Skeletal muscle satellite cell (primary cell): ENCODE results near the gene NUDCD3.

Experiments used
- H3K27me3 ChIP-seq: 2 replicates; pipeline ENCODE4 v1.7.0; 2013; ENCODE audit warnings: low read length; ENCODE audit not compliant: control insufficient read depth, insufficient read depth
- H3K36me3 ChIP-seq: 2 replicates; pipeline ENCODE4 v1.7.0; 2013; ENCODE audit warnings: mild to moderate bottlenecking, control low read depth, low read length; ENCODE audit not compliant: insufficient read depth
- H3K4me1 ChIP-seq: 2 replicates; pipeline ENCODE4 v1.7.0; 2013; ENCODE audit warnings: low read length; ENCODE audit not compliant: control insufficient read depth, insufficient read depth
- H3K4me2 ChIP-seq: 2 replicates; pipeline ENCODE4 v1.7.0; 2013; ENCODE audit warnings: mild to moderate bottlenecking, low read length
- H3K4me3 ChIP-seq: 2 replicates; pipeline ENCODE4 v1.7.0; 2013; ENCODE audit warnings: low read length
- H3K9ac ChIP-seq: 2 replicates; pipeline ENCODE4 v1.7.0; 2013; ENCODE audit warnings: mild to moderate bottlenecking, low read depth, low read length, moderate library complexity
- H3K9me3 ChIP-seq: replicated peaks from 2 replicates; pipeline ENCODE4 v1.7.0; 2013; ENCODE audit warnings: mild to moderate bottlenecking, control low read depth, low read length

NUDCD3 gene

GRCh38 chr7:44494960-44495359 is 4.5 kb upstream of the NUDCD3 start:
- no peak overlapping the region for H3K9ac ChIP-seq
- no peak overlapping the region for H3K4me2 ChIP-seq
- H3K27me3 ChIP-seq: peaks cover 7% of the 10 kb centered on the region
- H3K36me3 ChIP-seq: no peaks in the 10 kb centered on the region
- peaks cover 4% of the 10 kb centered on the region for H3K4me1 ChIP-seq
- no peak overlapping the region for H3K4me3 ChIP-seq
- no peaks in the 10 kb centered on the region for H3K9me3 ChIP-seq

- Histone ChIP-seq H3K36me3 (no peaks in the 10 kb centered on the region), H3K9ac (peak overlapping the region; percentile 92), H3K4me2 (peak overlapping the region; percentile 78), H3K4me3 (peak overlapping the region; percentile 85), H3K27me3 (peaks cover 2% of the 10 kb centered on the region), H3K4me1 (peaks cover 21% of the 10 kb centered on the region), H3K9me3 (no peaks in the 10 kb centered on the region)
Measured at GRCh38 chr7:44491229-44491628, 771 bp upstream of the NUDCD3 start.

GRCh38 chr7:44489955-44490350 is 505 bp downstream of the NUDCD3 start:
- Histone ChIP-seq H3K9me3 (no peaks in the 10 kb centered on the region), H3K4me3 (peak overlapping the region; percentile 85), H3K9ac (peak overlapping the region; percentile 92), H3K27me3 (no peaks in the 10 kb centered on the region), H3K36me3 (peaks cover 2% of the 10 kb centered on the region), H3K4me1 (peaks cover 21% of the 10 kb centered on the region), H3K4me2 (peak overlapping the region; percentile 78)

GRCh38 chr7:44488955-44489354 is 1.5 kb downstream of the NUDCD3 start:
- H3K4me2 ChIP-seq: peak overlapping the region; percentile 78
- peaks cover 12% of the 10 kb centered on the region for H3K36me3 ChIP-seq
- H3K9me3 ChIP-seq: no peaks in the 10 kb centered on the region
- H3K27me3 ChIP-seq: no peaks in the 10 kb centered on the region
- peak overlapping the region; percentile 85 for H3K4me3 ChIP-seq
- H3K9ac ChIP-seq: peak overlapping the region; percentile 92
- peaks cover 21% of the 10 kb centered on the region for H3K4me1 ChIP-seq

GRCh38 chr7:44486693-44487092 is 3.8 kb downstream of the NUDCD3 start:
- Histone ChIP-seq H3K4me2 (no peak overlapping the region), H3K36me3 (peaks cover 33% of the 10 kb centered on the region)

GRCh38 chr7:44486001-44486400 is 4.5 kb downstream of the NUDCD3 start:
- peaks cover 40% of the 10 kb centered on the region for H3K36me3 ChIP-seq
- no peaks in the 10 kb centered on the region for H3K27me3 ChIP-seq
- H3K4me1 ChIP-seq: peaks cover 18% of the 10 kb centered on the region
- no peak overlapping the region for H3K9ac ChIP-seq
- no peak overlapping the region for H3K4me2 ChIP-seq
- H3K4me3 ChIP-seq: no peak overlapping the region
- no peaks in the 10 kb centered on the region for H3K9me3 ChIP-seq

More at GRCh38 chr7:44486693-44487092, 3.8 kb downstream of the NUDCD3 start:
- H3K9ac ChIP-seq: no peak overlapping the region
- H3K9me3 ChIP-seq: no peaks in the 10 kb centered on the region
- no peak overlapping the region for H3K4me3 ChIP-seq
- H3K27me3 ChIP-seq: no peaks in the 10 kb centered on the region
- H3K4me1 ChIP-seq: peaks cover 21% of the 10 kb centered on the region

GRCh38 chr7:44484482-44485313 is 5.8 kb downstream of the NUDCD3 start:
- no peak overlapping the region for H3K4me3 ChIP-seq
- no peak overlapping the region for H3K4me2 ChIP-seq
- peaks cover 45% of the 10 kb centered on the region for H3K36me3 ChIP-seq
- no peaks in the 10 kb centered on the region for H3K27me3 ChIP-seq
- H3K9me3 ChIP-seq: no peaks in the 10 kb centered on the region
- H3K9ac ChIP-seq: no peak overlapping the region
- peaks cover 18% of the 10 kb centered on the region for H3K4me1 ChIP-seq

- Histone ChIP-seq H3K4me3 (no peak overlapping the region), H3K36me3 (peaks cover 60% of the 10 kb centered on the region), H3K27me3 (no peaks in the 10 kb centered on the region), H3K9me3 (no peaks in the 10 kb centered on the region), H3K4me1 (peaks cover 7% of the 10 kb centered on the region), H3K9ac (no peak overlapping the region), H3K4me2 (no peak overlapping the region)
Measured at GRCh38 chr7:44482502-44483485, 7.7 kb downstream of the NUDCD3 start.

- H3K9me3 ChIP-seq: no peaks in the 10 kb centered on the region
- H3K36me3 ChIP-seq: peaks cover 52% of the 10 kb centered on the region
- no peaks in the 10 kb centered on the region for H3K27me3 ChIP-seq
- H3K4me3 ChIP-seq: no peak overlapping the region
- no peak overlapping the region for H3K4me2 ChIP-seq
- H3K4me1 ChIP-seq: peaks cover 13% of the 10 kb centered on the region
- H3K9ac ChIP-seq: no peak overlapping the region
Measured at GRCh38 chr7:44477938-44478337, 12.5 kb downstream of the NUDCD3 start.

GRCh38 chr7:44477063-44477830 is 13.2 kb downstream of the NUDCD3 start:
- no peak overlapping the region for H3K4me3 ChIP-seq
- no peak overlapping the region for H3K4me2 ChIP-seq
- no peak overlapping the region for H3K9ac ChIP-seq
- peaks cover 16% of the 10 kb centered on the region for H3K4me1 ChIP-seq
- H3K9me3 ChIP-seq: no peaks in the 10 kb centered on the region
- peaks cover 46% of the 10 kb centered on the region for H3K36me3 ChIP-seq
- H3K27me3 ChIP-seq: no peaks in the 10 kb centered on the region

GRCh38 chr7:44476313-44476712 is 14.1 kb downstream of the NUDCD3 start:
- Histone ChIP-seq H3K27me3 (no peaks in the 10 kb centered on the region), H3K4me3 (no peak overlapping the region), H3K4me1 (peaks cover 16% of the 10 kb centered on the region), H3K9ac (no peak overlapping the region), H3K4me2 (no peak overlapping the region), H3K36me3 (peaks cover 43% of the 10 kb centered on the region), H3K9me3 (no peaks in the 10 kb centered on the region)
